Prostate gland (tissue), 2 donors: ENCODE measurements around the gene DOCK2.

ENCODE experiments used
- CTCF ChIP-seq, 4 experiments: fragments of 200-600 bp in 2 of 4; fragments of 450-650 bp in 2 of 4; sonication (generic) in 2 of 4; IDR thresholded peaks; 1 replicate in 3 of 4; 2 replicates in 1 of 4; pipeline ENCODE4 v1.5.1; 2016 to 2019; ENCODE audit warnings: antibody characterized with exemption in 4 of 4, mild to moderate bottlenecking in 2 of 4, moderate library complexity in 2 of 4
- POLR2A ChIP-seq: fragments of 450-650 bp; IDR thresholded peaks from one replicate; pipeline ENCODE4 v1.6.1; 2016; ENCODE audit warnings: antibody characterized with exemption, mild to moderate bottlenecking
- POLR2AphosphoS5 ChIP-seq: sonication (generic); formaldehyde crosslinking; IDR thresholded peaks from one replicate; pipeline ENCODE4 v1.6.1; 2017; ENCODE audit warnings: antibody characterized with exemption

GRCh38 chr5:170080786-170081445 lies 443.8 kb downstream of the DOCK2 start:
- TF ChIP-seq CTCF (IDR thresholded peaks at IDR 0.05) = no peak
- TF ChIP-seq POLR2A = no peak
- no peak for TF ChIP-seq POLR2AphosphoS5
